Stimulated activated CD4-positive, alpha-beta T cell treated with anti-CD3 and anti-CD28 coated beads, Interleukin-2, amount 100 ng/mL, for 4 hours (primary cell): ENCODE data around the gene ACTN2.

Source experiments
- DNase-seq: peaks from one replicate; pipeline ENCODE4 v3.0.0-alpha.2; 2020; ENCODE audit warnings: low read depth

The ACTN2 gene

GRCh38 chr1:236691348-236691747, 5.0 kb downstream of the ACTN2 start:
- no peak for DNase-seq

GRCh38 chr1:236692128-236692527, 5.8 kb downstream of the ACTN2 start:
- no peak for DNase-seq

GRCh38 chr1:236692742-236693141, 6.4 kb downstream of the ACTN2 start:
- no peak for DNase-seq

- no peak for DNase-seq
Observed at GRCh38 chr1:236699366-236699765, 13.1 kb downstream of the ACTN2 start.

- DNase-seq: no peak
Observed at GRCh38 chr1:236700903-236701302, 14.6 kb downstream of the ACTN2 start.

- DNase-seq: no peak
Observed at GRCh38 chr1:236701782-236702181, 15.5 kb downstream of the ACTN2 start.

- no peak for DNase-seq
Observed at GRCh38 chr1:236702791-236703394, 16.6 kb downstream of the ACTN2 start.

- no peak for DNase-seq
Observed at GRCh38 chr1:236705771-236706170, 19.5 kb downstream of the ACTN2 start.

- no peak for DNase-seq
Observed at GRCh38 chr1:236706183-236706582, 19.9 kb downstream of the ACTN2 start.

- DNase-seq: no peak
Observed at GRCh38 chr1:236710328-236710892, 24.1 kb downstream of the ACTN2 start.

- DNase-seq: no peak
Observed at GRCh38 chr1:236716160-236716559, 29.9 kb downstream of the ACTN2 start.

GRCh38 chr1:236717811-236718210, 31.5 kb downstream of the ACTN2 start:
- no peak for DNase-seq

GRCh38 chr1:236718328-236718727, 32.0 kb downstream of the ACTN2 start:
- no peak for DNase-seq

GRCh38 chr1:236720206-236720605, 33.9 kb downstream of the ACTN2 start:
- DNase-seq: no peak

- DNase-seq: no peak
Observed at GRCh38 chr1:236720611-236721010, 34.3 kb downstream of the ACTN2 start.

GRCh38 chr1:236724049-236724448, 37.8 kb downstream of the ACTN2 start:
- DNase-seq: no peak

- no peak for DNase-seq
Observed at GRCh38 chr1:236724506-236724905, 38.2 kb downstream of the ACTN2 start.

GRCh38 chr1:236725668-236726067, 39.4 kb downstream of the ACTN2 start:
- DNase-seq: no peak

- no peak for DNase-seq
Observed at GRCh38 chr1:236727521-236727920, 41.2 kb downstream of the ACTN2 start.

- DNase-seq: no peak
Observed at GRCh38 chr1:236728752-236729151, 42.5 kb downstream of the ACTN2 start.

GRCh38 chr1:236733653-236734052, 47.4 kb downstream of the ACTN2 start:
- DNase-seq: no peak

- DNase-seq: no peak
Observed at GRCh38 chr1:236734141-236734765, 48.0 kb downstream of the ACTN2 start.

GRCh38 chr1:236736761-236737160, 50.5 kb downstream of the ACTN2 start:
- no peak for DNase-seq

GRCh38 chr1:236741753-236742152, 55.5 kb downstream of the ACTN2 start:
- DNase-seq: no peak
